ENCODE results near the gene LRCH4.
"Not testable (repeated sequence)": the region's sequence is repeated elsewhere in the genome, so short reads cannot be mapped to it uniquely, and the experiment has no call there.

LRCH4 gene

GRCh38 chr7:100572949-100573675 is 12.8 kb downstream of the LRCH4 start:
- Mint-ChIP-seq H3K9me3 (no peaks in the 10 kb centered on the region), H3K36me3 (peaks cover 32% of the 10 kb centered on the region), H3K27ac (no peak overlapping the region), H3K4me1 (peaks cover 34% of the 10 kb centered on the region), H3K27me3 (peaks cover 31% of the 10 kb centered on the region), H3K4me3 (no peak overlapping the region)
- DNase-seq: no peak
- CTCF ChIA-PET: no interaction called here

- Mint-ChIP-seq H3K9me3 (no peaks in the 10 kb centered on the region), H3K4me1 (peaks cover 41% of the 10 kb centered on the region), H3K27me3 (peaks cover 31% of the 10 kb centered on the region), H3K36me3 (peaks cover 25% of the 10 kb centered on the region), H3K27ac (peak overlapping the region; percentile 69), H3K4me3 (peak overlapping the region; percentile 15)
- CTCF ChIA-PET: no interaction called here
- DNase-seq: no peak
Measured at GRCh38 chr7:100572281-100572948, 13.5 kb downstream of the LRCH4 start.

- H3K4me1 Mint-ChIP-seq: peaks cover 47% of the 10 kb centered on the region
- no peak for DNase-seq
- H3K27me3 Mint-ChIP-seq: peaks cover 31% of the 10 kb centered on the region
- H3K27ac Mint-ChIP-seq: peak overlapping the region; percentile 69
- H3K4me3 Mint-ChIP-seq: peak overlapping the region; percentile 15
- CTCF ChIA-PET: no interaction called here
- H3K36me3 Mint-ChIP-seq: peaks cover 25% of the 10 kb centered on the region
- no peaks in the 10 kb centered on the region for H3K9me3 Mint-ChIP-seq
Measured at GRCh38 chr7:100571829-100572116, 14.2 kb downstream of the LRCH4 start.

- CTCF ChIA-PET: interaction anchor here (1.5 kb wide), 1 partner anchor 12 kb away, joined by 6 read pairs; no protein-coding TSS in a partner anchor
- H3K27ac Mint-ChIP-seq: no peak overlapping the region
- DNase-seq: no peak
Measured at GRCh38 chr7:100570954-100571828, 14.7 kb downstream of the LRCH4 start.

GRCh38 chr7:100568896-100569844 is 16.8 kb downstream of the LRCH4 start:
- CTCF ChIA-PET: interaction anchor here (0.9 to 11.5 kb wide), 2 partner anchors 14 to 17 kb away, joined by 3 to 130 read pairs; partner anchors contain the start of genes FBXO24 and LRCH4

More at GRCh38 chr7:100570954-100571828, 14.7 kb downstream of the LRCH4 start:
- Mint-ChIP-seq H3K4me1 (peaks cover 50% of the 10 kb centered on the region), H3K4me3 (no peak overlapping the region), H3K9me3 (no peaks in the 10 kb centered on the region), H3K36me3 (peaks cover 21% of the 10 kb centered on the region), H3K27me3 (peaks cover 31% of the 10 kb centered on the region)

GRCh38 chr7:100568176-100568895 is 17.6 kb downstream of the LRCH4 start:
- Mint-ChIP-seq H3K9me3 (no peaks in the 10 kb centered on the region), H3K36me3 (peaks cover 18% of the 10 kb centered on the region), H3K4me3 (no peak overlapping the region), H3K4me1 (peaks cover 55% of the 10 kb centered on the region), H3K27me3 (peaks cover 31% of the 10 kb centered on the region), H3K27ac (peak overlapping the region; percentile 64)
- CTCF ChIA-PET: interaction anchor here (11.5 kb wide), 1 partner anchor 17 kb away, joined by 130 read pairs; the partner anchor contains the start of genes FBXO24 and LRCH4
- no peak for DNase-seq

More at GRCh38 chr7:100568896-100569844, 16.8 kb downstream of the LRCH4 start:
- peaks cover 31% of the 10 kb centered on the region for H3K27me3 Mint-ChIP-seq
- H3K36me3 Mint-ChIP-seq: peaks cover 14% of the 10 kb centered on the region
- H3K27ac Mint-ChIP-seq: no peak overlapping the region
- DNase-seq: peak; percentile 57
- no peaks in the 10 kb centered on the region for H3K9me3 Mint-ChIP-seq
- no peak overlapping the region for H3K4me3 Mint-ChIP-seq
- H3K4me1 Mint-ChIP-seq: peaks cover 50% of the 10 kb centered on the region

GRCh38 chr7:100567751-100568175 is 18.2 kb downstream of the LRCH4 start:
- Mint-ChIP-seq H3K4me1 (peaks cover 55% of the 10 kb centered on the region), H3K27me3 (peaks cover 31% of the 10 kb centered on the region), H3K4me3 (no peak overlapping the region), H3K27ac (peak overlapping the region; percentile 42), H3K36me3 (peaks cover 20% of the 10 kb centered on the region), H3K9me3 (no peaks in the 10 kb centered on the region)
- DNase-seq: no peak
- CTCF ChIA-PET: interaction anchor here (11.5 kb wide), 1 partner anchor 18 kb away, joined by 130 read pairs; the partner anchor contains the start of genes FBXO24 and LRCH4

GRCh38 chr7:100567031-100567730 is 18.7 kb downstream of the LRCH4 start:
- CTCF ChIA-PET: interaction anchor here (0.6 to 11.5 kb wide), 4 partner anchors 19 to 182 kb away, joined by 3 to 130 read pairs (median 6); partner anchors contain the start of genes FBXO24 and LRCH4
- peak overlapping the region; percentile 42 for H3K27ac Mint-ChIP-seq

GRCh38 chr7:100566018-100566531 is 19.9 kb downstream of the LRCH4 start:
- peaks cover 13% of the 10 kb centered on the region for H3K36me3 Mint-ChIP-seq
- H3K4me3 Mint-ChIP-seq: no peak overlapping the region
- peaks cover 22% of the 10 kb centered on the region for H3K27me3 Mint-ChIP-seq
- peaks cover 46% of the 10 kb centered on the region for H3K4me1 Mint-ChIP-seq
- peak overlapping the region; percentile 45 for H3K27ac Mint-ChIP-seq
- no peaks in the 10 kb centered on the region for H3K9me3 Mint-ChIP-seq
- CTCF ChIA-PET: interaction anchor here (1.1 to 11.5 kb wide), 7 partner anchors 20 to 125 kb away, joined by 3 to 130 read pairs (median 6); partner anchors contain the start of genes FBXO24 and LRCH4
- DNase-seq: no peak

More at GRCh38 chr7:100567031-100567730, 18.7 kb downstream of the LRCH4 start:
- peaks cover 54% of the 10 kb centered on the region for H3K4me1 Mint-ChIP-seq
- no peak for DNase-seq
- H3K9me3 Mint-ChIP-seq: no peaks in the 10 kb centered on the region
- peaks cover 31% of the 10 kb centered on the region for H3K27me3 Mint-ChIP-seq
- peaks cover 19% of the 10 kb centered on the region for H3K36me3 Mint-ChIP-seq
- H3K4me3 Mint-ChIP-seq: no peak overlapping the region

GRCh38 chr7:100565133-100565571 is 20.8 kb downstream of the LRCH4 start:
- CTCF ChIA-PET: interaction anchor here (1.1 to 11.5 kb wide), 11 partner anchors 10 to 161 kb away, joined by 3 to 130 read pairs (median 6); partner anchors contain the start of genes FBXO24 and LRCH4
- Mint-ChIP-seq H3K27ac (no peak overlapping the region), H3K27me3 (peaks cover 14% of the 10 kb centered on the region), H3K9me3 (no peaks in the 10 kb centered on the region), H3K36me3 (peaks cover 13% of the 10 kb centered on the region), H3K4me3 (no peak overlapping the region), H3K4me1 (peaks cover 38% of the 10 kb centered on the region)
- no peak for DNase-seq

GRCh38 chr7:100564405-100564804 is 21.5 kb downstream of the LRCH4 start:
- CTCF ChIA-PET: interaction anchor here (0.7 to 11.5 kb wide), 15 partner anchors 10 to 161 kb away, joined by 3 to 130 read pairs (median 6); partner anchors contain the start of genes AGFG2, FBXO24, LRCH4 and NYAP1
- Mint-ChIP-seq H3K4me1 (peaks cover 37% of the 10 kb centered on the region), H3K36me3 (peaks cover 15% of the 10 kb centered on the region)
- not testable (repeated sequence) for H3K27ac Mint-ChIP-seq, H3K4me3 Mint-ChIP-seq, H3K9me3 Mint-ChIP-seq, H3K27me3 Mint-ChIP-seq, DNase-seq
